Embryonic facial prominence (tissue), 1 donor: ENCODE data around the gene AKAP3.

Experiments used
- DNase-seq: peaks from one replicate; pipeline ENCODE4 v3.0.0-alpha.2; 2016; ENCODE audit errors: extremely low spot score

AKAP3 gene

GRCh38 chr12:4648501-4649357 is at the start of gene AKAP3, which contains the start of gene NDUFA9:
Gene AKAP3 (minus strand): TSS chr12:4649051. CDS start chr12:4638196, 10,855 bp downstream.
Gene NDUFA9 (plus strand): TSS chr12:4649114. CDS start chr12:4649127, 13 bp downstream.
- DNase-seq: peak; percentile 87

DNA sequence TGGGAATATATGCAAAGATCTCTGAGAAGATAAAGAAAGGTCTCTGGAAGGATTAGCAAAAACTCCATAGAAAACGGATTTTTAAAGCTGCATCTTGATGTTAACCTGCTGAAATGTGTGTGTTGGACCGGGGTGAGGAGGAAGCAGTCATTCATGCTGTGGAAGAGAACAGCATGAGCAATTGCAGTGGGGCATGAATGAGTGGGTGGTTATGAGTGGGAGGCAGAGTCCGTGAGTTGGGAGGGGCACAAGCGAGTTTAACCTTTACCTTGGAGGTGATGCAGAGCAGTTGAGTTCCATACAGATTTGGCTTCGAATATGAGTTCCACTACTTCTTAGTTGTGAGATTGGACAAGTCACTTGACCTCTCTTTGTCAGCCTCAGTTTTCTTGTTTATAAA is 41.9 kb upstream of the AKAP3 start:
- no peak for DNase-seq

DNA sequence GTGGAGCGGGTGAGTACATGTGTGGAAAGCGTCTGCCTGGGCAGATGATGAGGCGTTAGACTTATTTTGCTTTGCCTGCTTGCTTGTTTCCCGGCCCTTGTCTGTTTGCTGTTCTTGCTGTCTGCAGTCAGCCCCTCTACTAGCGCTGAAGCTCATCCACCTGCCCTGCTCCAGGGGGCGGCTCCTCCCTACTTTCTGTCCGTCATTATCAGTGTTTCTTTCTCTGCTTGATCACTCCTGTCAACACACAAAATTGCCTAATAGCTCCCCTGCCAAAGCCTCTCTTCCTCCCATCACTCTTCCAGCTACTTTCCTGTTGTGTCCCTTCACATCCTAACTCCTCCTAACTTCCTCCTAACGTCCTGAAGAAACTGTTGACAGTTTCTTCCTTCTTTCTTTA is 36.5 kb upstream of the AKAP3 start:
- DNase-seq: no peak

DNA sequence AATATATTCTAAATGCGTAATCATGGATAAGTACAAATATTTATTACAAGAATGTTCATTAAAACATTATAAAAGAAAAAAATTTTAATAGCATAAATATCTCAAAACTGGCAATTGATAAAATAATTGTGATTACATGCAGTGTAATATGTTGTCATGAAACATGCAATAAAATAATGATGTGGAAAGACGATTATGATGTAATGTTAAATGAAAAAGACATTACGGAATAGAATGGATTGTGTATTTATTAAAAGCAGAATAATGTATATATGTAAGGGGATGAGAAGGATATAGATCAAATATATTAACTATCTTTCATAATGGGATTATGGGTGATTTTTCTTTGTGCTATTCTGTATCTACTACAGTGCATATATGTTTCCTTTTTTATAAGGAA is 32.9 kb upstream of the AKAP3 start:
- no peak for DNase-seq

DNA sequence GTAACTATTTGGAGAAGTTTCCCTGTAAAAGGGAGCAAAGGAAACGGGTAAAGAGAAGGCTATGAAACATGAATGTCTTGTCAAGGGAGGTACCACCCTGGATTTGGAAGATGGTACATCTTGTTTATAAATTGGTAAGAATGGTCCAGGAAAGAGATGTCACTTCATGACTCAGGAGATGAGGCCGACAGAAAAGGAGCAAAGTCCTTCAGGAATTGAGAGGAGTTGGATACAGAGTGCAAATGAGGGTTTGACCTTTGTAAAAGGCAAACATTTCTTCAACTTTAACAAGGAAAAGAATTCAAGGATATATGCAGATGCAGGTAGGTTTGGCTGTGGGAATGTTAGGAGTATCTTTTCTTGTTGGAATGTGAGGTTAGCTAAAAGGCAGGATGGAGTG is 30.9 kb upstream of the AKAP3 start:
- DNase-seq: no peak

- no peak for DNase-seq
Measured at GRCh38 chr12:4665236-4665635, 16.4 kb upstream of the AKAP3 start.

- no peak for DNase-seq
Measured at GRCh38 chr12:4663971-4664505, 15.2 kb upstream of the AKAP3 start.

GRCh38 chr12:4653691-4654090 is 4.8 kb upstream of the AKAP3 start:
- DNase-seq: no peak

DNA sequence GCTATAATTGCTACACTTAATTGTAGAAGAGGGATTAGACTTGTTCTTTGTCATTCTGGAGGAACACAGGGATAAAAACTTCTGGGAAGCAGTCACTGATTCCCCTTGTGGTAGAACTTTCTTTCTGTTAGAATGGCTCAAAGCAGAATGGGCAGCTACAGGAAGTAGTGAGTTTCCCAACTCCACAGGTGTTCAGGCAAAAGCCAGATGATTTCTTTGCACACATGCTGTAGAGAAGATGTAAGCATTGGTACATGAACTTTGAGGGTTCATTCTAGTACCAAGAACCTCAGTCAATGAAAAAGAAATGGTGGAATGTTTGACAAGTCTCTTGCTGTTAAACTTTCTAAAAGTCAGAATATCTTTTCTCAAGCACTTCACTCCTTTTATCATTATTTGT is 4.4 kb upstream of the AKAP3 start:
- no peak for DNase-seq

DNA sequence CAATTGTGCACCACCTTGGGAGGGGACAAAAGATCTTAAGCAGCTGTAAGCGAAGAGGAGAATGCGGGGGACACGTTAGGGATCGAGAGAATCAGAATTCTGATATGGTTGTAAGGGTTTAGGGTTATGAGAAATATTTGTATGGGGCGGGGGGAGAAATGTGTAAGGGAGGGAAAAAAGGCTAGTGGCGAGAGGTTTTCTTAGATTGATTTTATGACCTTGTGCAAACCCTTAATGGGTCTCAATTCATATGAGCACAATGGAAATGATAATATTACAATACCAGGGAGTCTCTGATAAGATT is 459 bp upstream of the AKAP3 start:
- no peak for DNase-seq

DNA sequence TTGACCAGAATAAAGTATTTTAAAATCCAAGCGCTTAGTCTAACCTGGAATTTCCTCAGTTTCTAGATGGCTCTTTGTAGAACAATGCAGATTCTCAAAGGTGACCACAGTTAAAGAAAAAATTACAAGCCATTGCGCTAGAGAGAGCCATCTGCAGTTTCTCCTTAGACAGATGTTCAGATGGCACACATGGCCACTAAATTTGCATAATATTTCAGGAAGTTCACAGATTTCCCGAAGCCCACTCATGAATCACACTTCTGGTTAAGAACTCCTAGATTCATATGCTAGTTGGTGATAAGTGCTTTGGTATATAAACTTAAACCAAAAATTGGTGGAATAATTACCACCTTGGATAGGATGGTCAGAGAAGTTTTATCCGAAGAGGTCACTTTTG is 749 bp downstream of the AKAP3 start:
- no peak for DNase-seq

DNA sequence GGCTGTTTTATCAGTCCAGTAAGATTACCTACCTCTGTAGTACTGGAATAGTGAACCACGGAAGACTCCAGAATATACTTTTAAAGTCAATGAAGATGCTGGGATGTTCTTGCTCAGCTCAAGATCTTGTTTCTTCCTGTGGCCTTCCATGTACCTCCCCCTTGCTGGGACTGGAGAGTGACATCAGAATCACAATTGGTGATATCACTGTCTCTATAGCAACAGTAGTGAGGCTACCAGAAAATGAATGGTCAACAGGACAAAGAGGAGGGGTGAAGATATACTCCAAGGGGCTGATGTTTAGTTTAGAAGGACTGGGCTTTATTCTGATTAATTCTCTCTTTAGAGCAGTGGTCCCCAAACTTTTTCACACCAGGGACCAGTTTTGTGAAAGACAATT is 3.8 kb downstream of the AKAP3 start:
- DNase-seq: no peak

DNA sequence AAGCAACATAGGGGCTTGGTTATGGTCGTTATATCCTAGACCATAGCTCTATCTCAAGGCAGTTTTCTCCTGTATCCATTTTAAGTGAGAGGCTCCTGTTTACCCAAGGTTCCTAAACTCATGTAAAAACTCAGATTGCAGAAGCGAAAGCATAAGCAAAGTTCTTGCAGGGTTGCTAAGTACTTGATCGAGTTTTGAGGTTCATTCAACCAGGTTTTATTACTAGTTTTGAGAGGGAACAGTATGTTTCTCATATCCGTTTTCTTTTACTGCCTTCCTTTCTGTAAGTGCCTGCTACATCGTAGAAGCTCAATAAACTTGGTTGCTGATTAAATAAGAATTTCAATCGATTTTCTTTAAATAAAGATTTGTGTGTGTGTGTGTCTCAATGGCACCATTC is 5.1 kb downstream of the AKAP3 start:
- DNase-seq: no peak

GRCh38 chr12:4630262-4630661 is 18.6 kb downstream of the AKAP3 start:
- no peak for DNase-seq

DNA sequence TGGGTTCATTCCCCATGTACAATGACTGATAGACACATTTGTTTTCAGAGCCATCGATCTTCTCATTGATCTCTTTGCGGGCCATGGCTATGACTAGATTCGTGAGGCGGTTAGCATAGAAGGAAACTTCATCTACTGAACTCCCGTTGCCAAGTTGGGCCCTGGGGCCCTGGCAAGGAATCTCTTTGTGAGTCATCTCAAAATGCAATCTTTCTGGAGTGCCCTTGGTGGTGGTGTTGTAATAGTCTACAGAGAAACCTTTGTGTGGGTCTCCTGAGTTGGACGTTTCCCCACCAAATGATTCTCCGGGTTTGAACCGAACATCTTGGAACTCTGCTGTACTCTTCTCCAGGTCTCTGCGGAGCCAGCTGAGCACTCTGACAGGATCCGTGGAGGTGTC is 20.4 kb downstream of the AKAP3 start:
- no peak for DNase-seq

DNA sequence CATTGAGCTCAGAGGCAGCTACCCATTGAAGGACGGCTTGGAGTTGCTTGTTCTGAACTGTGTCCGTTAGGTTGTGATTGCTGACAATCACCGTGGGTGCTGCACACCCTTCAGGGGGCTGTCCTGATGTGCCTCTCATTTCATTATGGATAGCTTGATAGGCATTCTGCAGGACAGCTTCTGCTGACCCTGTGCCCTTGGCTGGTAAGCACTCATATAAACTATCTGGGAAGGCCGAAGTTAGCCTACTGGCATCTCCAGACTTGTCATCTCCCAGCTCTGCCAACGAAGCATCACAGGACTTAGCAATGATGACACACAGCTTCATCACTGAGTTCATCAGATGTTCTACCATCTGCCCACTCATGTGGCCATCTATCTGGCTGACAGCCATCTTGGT is 22.3 kb downstream of the AKAP3 start:
- DNase-seq: no peak

DNA sequence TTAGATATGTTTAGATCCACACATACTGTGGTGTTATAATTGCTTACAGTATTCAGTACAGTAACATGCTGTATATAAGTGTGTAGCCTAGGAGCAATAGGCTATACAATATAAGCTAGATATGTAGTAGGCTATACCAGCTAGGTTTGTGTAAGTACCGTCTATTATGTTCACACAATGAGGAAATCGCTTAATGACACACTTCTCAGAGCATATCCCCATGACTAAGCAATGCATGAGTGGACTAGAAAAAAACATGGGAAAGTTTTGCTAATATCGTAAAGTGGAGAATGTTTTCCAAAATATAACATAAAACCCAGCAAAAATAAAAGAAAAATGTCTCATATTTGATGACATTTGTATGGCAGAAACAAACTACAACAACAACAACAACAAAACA is 27.3 kb downstream of the AKAP3 start:
- DNase-seq: no peak

DNA sequence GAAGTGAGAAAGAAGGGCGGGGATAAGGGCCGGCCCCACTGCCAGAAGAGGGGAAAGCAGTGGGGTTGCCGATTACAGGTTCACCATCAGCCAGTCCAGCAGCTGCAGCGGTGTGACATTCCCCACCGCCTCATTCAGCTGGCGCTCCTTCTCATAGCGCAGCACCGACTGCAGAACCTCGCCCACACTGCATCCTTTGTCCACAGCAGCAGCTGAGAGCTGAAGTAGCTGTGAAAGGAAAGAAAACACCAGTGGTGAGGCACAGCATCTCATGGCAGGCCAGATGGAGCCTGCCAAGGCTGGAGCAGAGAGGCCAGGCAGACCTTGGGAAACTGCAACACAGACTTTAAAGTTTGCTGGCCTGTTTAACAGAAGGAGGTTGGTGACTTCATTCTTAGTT is 33.2 kb downstream of the AKAP3 start:
- no peak for DNase-seq

DNA sequence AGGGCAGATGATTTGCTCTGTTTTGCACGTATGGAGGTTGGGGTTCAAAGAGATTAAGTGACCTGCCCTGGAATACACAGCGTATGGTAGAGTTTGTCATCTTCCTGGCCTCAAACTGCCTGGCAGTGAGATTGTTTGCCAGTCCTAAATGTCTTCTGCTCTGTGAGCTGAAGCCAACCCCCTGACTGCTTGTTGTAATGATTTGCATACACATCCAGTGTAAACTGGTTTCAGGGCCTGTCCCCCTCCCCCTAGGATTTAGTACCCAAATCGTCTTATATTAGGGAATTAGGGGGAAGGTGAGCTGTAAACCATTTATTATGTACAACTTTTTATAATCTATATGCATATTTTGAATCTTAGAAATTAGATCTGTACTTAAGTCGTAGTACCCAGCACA is 38.4 kb downstream of the AKAP3 start:
- no peak for DNase-seq

DNA sequence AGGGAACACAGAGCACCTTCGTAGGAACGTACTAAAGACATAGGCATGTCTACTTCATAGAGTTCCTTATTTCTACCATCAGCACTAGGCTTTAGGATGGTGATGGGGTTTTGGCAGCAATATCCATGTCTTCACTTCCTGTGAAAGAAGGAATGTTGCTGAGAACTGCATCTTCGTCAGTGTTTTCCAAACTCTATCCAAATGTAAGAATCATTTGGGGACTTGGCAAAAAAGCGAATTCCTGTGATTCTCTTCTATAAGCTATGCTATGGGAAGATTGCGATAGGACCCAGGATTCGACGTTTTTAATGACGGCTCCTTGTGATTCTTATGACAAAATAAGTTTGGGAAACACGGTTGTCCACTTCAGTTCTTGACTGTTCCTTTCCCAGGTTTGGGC is 39.8 kb downstream of the AKAP3 start:
- no peak for DNase-seq

DNA sequence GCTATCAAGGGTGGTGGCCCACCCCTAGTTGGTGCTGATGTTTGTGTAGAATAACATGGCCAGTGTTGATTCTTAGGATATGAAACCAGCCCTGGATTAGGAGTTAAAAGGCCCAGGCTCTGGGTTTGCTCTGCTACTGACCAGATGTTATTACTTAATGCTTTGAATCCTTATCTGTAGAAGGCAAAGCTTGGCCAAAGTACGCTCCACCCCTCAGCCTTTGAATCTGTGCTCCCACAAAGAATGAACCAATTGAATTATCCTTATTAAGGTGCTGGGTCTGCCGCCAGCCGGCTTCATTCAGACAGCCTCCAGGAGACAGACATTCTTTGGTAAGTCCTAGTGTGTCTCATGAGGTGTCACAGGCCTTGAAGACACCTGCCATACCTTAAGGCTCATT is 41.8 kb downstream of the AKAP3 start:
- no peak for DNase-seq

GRCh38 chr12:4604684-4605193 is 44.1 kb downstream of the AKAP3 start:
- DNase-seq: peak; percentile 67

DNA sequence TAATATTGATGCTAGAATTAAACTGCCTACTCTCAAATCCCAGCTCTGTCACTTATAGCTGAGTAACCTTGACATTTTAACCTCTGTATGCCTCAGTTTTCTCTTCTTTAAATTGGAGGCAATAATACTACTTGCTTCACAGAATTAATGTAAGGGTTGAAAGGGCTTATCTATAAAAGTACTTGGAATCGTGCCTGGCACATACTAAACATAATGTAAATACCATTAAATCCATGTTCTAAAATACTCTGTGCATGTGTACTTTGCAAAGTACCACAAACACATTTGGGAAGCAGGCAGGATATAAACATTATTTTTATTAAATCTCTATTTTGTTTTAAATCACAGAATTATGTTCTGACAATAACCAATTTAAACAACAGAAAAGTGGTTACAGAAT is 44.9 kb downstream of the AKAP3 start:
- no peak for DNase-seq

DNA sequence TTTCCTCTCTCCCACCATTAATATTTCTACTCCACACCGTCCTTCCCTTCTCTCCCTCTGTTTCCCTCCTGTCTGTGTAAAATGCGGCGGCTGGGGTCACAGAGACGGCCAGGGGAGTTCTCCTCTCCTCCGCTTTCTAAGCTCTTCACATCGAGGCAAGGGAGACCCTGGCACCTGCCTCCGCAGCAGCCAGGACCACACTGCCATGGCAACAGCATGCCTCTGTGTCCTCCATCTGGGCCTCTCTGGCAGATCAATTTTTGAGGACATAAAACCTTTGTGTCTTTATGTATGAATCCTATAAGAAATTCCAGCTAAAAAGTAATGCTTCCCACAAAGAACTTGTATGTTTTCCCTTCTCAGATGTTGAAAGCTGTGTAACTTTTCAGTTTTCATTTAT is 45.4 kb downstream of the AKAP3 start:
- DNase-seq: no peak
